Nephron progenitor cell (in vitro differentiated cells): ENCODE data around the gene ZMYM5.
"Not testable (repeated sequence)": the region's sequence is repeated elsewhere in the genome, so short reads cannot be mapped to it uniquely, and the experiment has no call there.

ENCODE experiments used
- DNase-seq: peaks from one replicate; pipeline ENCODE4 v3.0.0; 2021
- H3K27ac Mint-ChIP-seq: 2 replicates; pipeline ENCODE4 v1.8.0; 2021; ENCODE audit warnings: mild to moderate bottlenecking, moderate library complexity, mixed read lengths
- H3K27me3 Mint-ChIP-seq: 2 replicates; pipeline ENCODE4 v1.8.0; 2021; ENCODE audit warnings: mild to moderate bottlenecking, low read depth, mixed read lengths; ENCODE audit not compliant: poor library complexity
- H3K36me3 Mint-ChIP-seq: 2 replicates; pipeline ENCODE4 v1.8.0; 2021; ENCODE audit warnings: low read depth, mixed read lengths
- H3K4me1 Mint-ChIP-seq: 2 replicates; pipeline ENCODE4 v1.8.0; 2021; ENCODE audit warnings: mixed read lengths
- H3K4me3 Mint-ChIP-seq: 2 replicates; pipeline ENCODE4 v1.8.0; 2021; ENCODE audit warnings: mild to moderate bottlenecking, moderate library complexity, mixed read lengths
- H3K9me3 Mint-ChIP-seq: 2 replicates; pipeline ENCODE4 v1.8.0; 2021; ENCODE audit warnings: mild to moderate bottlenecking, moderate library complexity, mixed read lengths
- TF ChIP-seq, protein P1 (sequence below): fragments of 200-600 bp; sonication (generic); IDR thresholded peaks from 2 replicates; pipeline ENCODE4 v1.5.0; 2021; ENCODE audit warnings: antibody characterized with exemption

ZMYM5 gene

DNA sequence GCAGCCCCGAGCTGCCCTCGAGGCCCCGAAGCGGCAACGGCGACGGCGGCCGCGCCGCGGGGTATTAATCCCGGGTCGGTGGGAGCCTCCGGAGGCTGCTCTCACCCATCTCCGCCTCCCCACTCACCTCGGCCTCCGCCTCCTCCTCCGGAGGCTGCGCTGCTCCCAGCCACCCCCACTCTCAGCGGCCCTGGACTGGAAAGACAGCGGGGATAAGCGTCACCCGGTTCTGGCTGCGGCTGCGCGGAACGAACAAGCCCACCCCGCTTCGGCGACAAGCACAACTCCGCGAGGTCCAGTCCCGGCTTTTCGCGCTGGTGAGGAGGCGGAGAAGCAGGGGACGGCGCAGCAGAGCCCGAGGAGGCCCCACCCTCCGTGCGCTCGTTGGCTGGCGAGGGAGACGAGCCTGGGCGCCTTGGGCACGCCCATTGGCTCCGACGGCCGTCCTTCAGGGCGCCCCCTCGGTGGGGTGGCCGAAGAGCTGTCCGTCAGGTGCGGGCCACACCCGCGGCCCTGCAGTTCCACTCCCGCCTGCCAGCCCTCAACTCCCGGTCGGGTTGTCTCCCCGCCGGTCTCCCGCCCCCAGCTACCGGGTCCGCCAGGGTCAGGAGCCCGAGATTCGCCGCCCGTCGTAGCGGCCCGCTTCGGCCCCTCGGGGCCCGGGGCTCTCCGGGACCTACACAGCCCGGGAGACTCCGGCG is at the start of gene ZMYM5:
Gene ZMYM5 (minus strand): TSS at position 327 of the 701 bp plus-strand sequence. CDS start 11,469 bp downstream, outside the sequence.
- H3K27ac Mint-ChIP-seq: peak within 1 kb of the TSS; percentile 99
- peak; percentile 97 for DNase-seq
- TF ChIP-seq, protein P1, sequence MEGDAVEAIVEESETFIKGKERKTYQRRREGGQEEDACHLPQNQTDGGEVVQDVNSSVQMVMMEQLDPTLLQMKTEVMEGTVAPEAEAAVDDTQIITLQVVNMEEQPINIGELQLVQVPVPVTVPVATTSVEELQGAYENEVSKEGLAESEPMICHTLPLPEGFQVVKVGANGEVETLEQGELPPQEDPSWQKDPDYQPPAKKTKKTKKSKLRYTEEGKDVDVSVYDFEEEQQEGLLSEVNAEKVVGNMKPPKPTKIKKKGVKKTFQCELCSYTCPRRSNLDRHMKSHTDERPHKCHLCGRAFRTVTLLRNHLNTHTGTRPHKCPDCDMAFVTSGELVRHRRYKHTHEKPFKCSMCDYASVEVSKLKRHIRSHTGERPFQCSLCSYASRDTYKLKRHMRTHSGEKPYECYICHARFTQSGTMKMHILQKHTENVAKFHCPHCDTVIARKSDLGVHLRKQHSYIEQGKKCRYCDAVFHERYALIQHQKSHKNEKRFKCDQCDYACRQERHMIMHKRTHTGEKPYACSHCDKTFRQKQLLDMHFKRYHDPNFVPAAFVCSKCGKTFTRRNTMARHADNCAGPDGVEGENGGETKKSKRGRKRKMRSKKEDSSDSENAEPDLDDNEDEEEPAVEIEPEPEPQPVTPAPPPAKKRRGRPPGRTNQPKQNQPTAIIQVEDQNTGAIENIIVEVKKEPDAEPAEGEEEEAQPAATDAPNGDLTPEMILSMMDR: no peak
- peak within 1 kb of the TSS; percentile 97 for H3K4me3 Mint-ChIP-seq
- H3K36me3 Mint-ChIP-seq: peaks cover 17% of the 10 kb centered on the region
- peaks cover 2% of the 10 kb centered on the region for H3K27me3 Mint-ChIP-seq
- H3K4me1 Mint-ChIP-seq: peaks cover 34% of the 10 kb centered on the region
- peaks cover 4% of the 10 kb centered on the region for H3K9me3 Mint-ChIP-seq

DNA sequence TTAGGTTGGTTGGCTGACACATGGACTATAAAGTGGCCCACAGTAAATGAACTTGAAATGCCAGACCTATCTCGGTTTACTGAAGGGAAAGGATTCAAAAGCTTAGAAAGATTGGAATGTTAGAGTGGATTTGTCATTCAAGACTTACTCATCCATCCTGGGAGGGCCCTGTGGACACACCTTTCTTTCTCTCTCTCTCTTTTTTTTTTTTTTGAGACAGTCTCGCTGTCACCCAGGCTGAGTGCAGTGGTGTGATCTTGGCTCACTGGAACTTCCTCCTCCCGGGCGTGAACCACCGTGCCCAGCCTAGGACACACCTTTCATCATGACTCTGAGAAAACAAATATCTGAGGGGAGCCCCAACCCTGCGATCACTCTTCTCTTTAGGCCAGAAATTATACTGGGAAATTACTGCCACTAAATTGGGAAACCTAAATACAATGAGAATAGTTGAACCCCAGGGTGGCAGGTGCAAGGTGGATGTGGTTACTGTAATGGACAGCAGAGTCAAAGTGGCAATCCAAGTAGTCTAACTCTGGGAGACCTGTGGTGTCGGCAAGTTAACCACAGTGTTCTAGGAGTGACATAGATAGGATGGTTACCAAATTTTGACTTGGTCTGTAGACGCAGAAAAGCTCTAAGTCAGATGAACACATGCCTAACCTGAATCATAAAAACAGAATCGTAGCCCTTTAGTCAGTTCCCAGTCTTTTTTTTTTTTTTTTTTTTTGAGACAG is 47.1 kb upstream of the ZMYM5 start:
- no peaks in the 10 kb centered on the region for H3K4me1 Mint-ChIP-seq
- no peak overlapping the region for H3K27ac Mint-ChIP-seq
- TF ChIP-seq, protein P1: no peak
- H3K36me3 Mint-ChIP-seq: no peaks in the 10 kb centered on the region
- peaks cover 6% of the 10 kb centered on the region for H3K27me3 Mint-ChIP-seq
- no peak overlapping the region for H3K4me3 Mint-ChIP-seq
- H3K9me3 Mint-ChIP-seq: no peaks in the 10 kb centered on the region
- no peak for DNase-seq

DNA sequence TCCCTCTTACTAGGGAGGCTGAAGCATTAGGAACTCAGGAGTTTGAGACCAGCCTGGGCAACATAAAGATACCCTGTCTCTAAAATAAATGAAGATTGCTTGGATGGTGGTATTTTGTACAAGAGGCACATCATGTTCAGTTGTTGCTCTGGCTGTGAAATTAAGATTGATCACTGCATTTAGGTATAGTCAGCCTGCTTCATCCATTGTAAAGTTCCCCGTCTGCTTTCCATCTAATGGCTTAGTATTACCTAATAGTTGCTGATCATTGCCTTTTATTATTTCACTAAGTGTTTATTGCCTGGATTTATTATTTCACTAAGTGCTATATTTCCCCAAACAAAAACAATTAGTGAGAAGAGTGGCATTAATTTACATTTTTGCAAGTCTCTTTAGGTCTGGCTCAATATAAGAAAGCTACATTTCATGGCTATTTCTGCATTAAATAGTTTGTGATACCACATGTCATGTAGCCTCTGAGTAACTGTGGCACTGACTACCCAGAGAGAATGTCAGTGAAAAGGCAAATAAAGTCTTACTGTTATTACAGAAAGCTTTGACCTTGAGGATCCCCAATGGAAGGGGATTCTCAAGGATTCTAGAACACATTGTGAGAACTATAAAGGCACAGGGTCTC is 45.0 kb upstream of the ZMYM5 start:
- no peak overlapping the region for H3K27ac Mint-ChIP-seq
- DNase-seq: no peak
- no peak overlapping the region for H3K4me3 Mint-ChIP-seq
- H3K27me3 Mint-ChIP-seq: peaks cover under 1% of the 10 kb centered on the region
- TF ChIP-seq, protein P1: no peak
- H3K9me3 Mint-ChIP-seq: no peaks in the 10 kb centered on the region
- H3K4me1 Mint-ChIP-seq: no peaks in the 10 kb centered on the region
- H3K36me3 Mint-ChIP-seq: no peaks in the 10 kb centered on the region

DNA sequence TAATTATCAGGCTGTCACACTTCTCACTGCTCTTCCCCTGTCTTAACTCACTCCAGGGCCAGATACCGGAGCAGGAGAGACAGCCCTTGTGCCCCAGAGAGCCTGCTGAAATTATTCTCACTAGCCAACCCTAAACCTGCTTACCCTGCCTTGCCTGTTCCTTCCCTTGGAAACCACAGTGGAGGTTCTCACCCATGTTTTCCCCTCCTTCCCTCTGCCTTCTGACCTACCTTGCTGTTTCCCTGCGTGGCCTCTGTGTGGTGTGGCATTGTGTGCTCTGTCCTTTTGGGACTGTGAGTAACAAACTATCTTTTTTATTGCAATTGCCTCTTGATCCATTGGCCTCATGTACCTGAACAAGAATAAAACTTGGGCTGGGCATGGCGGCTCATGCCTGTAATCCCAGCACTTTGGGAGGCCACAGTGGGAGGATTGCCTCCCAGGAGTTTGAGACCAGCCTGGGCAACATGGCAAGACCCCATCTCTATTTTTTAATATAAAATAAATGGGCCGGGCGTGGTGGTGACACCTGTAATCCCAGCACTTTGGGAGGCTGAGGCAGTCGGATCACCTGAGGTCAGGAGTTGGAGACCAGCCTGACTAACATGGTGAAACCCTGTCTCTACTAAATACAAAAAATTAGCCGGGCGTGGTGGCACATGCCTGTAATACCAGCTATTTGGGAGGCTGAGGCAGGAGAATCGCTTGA is 42.2 kb upstream of the ZMYM5 start:
- H3K4me1 Mint-ChIP-seq, H3K27me3 Mint-ChIP-seq, DNase-seq, H3K36me3 Mint-ChIP-seq, H3K9me3 Mint-ChIP-seq, H3K4me3 Mint-ChIP-seq, H3K27ac Mint-ChIP-seq: not testable (repeated sequence)

DNA sequence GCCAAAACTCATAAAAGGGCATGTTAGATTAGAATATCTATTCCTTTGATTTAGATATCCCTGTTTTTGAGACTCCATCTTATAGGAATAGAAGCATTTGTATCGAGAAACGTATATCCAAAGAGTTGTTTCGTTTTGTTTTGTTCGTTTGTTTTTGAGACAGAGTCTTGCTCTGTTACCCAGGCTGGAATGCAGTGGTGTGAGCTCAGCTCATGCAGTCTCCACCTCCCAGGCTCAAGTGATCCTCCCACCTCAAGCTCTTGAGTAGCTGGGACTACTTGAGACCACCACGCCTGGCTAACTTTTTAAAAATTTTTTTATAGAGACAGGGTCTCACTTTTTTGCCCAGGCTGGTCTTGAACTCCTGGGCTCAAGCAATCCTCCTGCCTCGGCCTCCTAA is 26.6 kb upstream of the ZMYM5 start:
- Mint-ChIP-seq H3K9me3 (no peaks in the 10 kb centered on the region), H3K36me3 (no peaks in the 10 kb centered on the region), H3K4me3 (no peak overlapping the region), H3K27me3 (peaks cover 2% of the 10 kb centered on the region), H3K27ac (no peak overlapping the region), H3K4me1 (peaks cover 6% of the 10 kb centered on the region)
- DNase-seq: no peak
- TF ChIP-seq, protein P1: no peak

DNA sequence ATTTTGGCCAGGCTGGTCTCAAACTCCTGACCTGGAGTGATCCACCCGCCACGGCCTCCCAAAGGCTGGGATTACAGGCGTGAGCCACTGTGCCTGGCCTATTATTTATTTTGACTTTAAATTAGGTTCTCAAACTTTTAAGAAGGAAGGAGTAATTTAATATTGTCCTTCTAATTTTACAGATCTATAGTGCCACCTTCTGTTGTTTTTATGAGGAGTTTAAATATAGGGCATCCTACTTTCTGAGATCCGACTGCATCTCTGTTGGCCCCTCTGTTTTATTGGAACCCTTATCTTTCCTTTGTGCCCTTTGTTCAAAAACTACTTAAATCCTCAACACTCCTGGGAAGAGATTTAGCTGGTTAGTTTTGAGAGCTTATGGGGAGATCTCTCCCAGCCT is 25.4 kb upstream of the ZMYM5 start:
- DNase-seq: no peak
- H3K4me3 Mint-ChIP-seq: no peak overlapping the region
- TF ChIP-seq, protein P1: no peak
- H3K9me3 Mint-ChIP-seq: peaks cover 3% of the 10 kb centered on the region
- H3K36me3 Mint-ChIP-seq: no peaks in the 10 kb centered on the region
- peaks cover 2% of the 10 kb centered on the region for H3K27me3 Mint-ChIP-seq
- no peak overlapping the region for H3K27ac Mint-ChIP-seq
- peaks cover 6% of the 10 kb centered on the region for H3K4me1 Mint-ChIP-seq
